ENCODE measurements around the gene TOM1L1.

The TOM1L1 gene

DNA sequence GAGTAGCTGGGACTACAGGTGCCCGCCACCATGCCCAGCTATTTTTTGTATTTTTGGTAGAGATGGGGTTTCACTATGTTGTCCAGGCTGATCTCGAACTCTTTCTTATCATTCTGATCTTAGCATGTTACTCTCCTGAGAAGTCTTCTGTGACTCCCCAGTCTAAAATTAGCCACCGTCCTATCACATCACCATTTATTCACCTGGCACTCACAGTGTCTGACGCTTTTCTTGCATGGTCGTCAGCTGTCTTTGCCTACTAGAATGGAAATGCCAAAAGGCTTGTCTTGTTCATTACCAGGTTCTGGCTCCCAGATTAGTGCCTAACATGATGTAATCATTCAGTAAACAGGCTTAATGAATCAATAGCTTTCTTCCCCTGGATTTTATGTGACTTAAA, 23.8 kb downstream of the TOM1L1 start:
- no peak for DNase-seq (ENCODE audit: low read depth in 1 of 2, low spot score in 1 of 2)
- Histone ChIP-seq H3K4me3 (replicated peaks; ENCODE audit: insufficient read depth, low read length) (no peak overlapping the region), H3K27ac (replicated peaks) (no peak overlapping the region), H3K27me3 (ENCODE audit: insufficient read depth, poor library complexity, severe bottlenecking) (no peaks in the 10 kb centered on the region)
- TF ChIP-seq CTCF (IDR thresholded peaks at IDR 0.05; ENCODE audit: insufficient read depth, low read length): no peak
- no peak for TF ChIP-seq GABPA (IDR thresholded peaks at IDR 0.05; ENCODE audit: low read depth)
- no peak for TF ChIP-seq POLR2AphosphoS5 (IDR thresholded peaks at IDR 0.05; ENCODE audit: low read depth)
- no peak for TF ChIP-seq SPI1 (IDR thresholded peaks at IDR 0.05; ENCODE audit: borderline replicate concordance, low read depth)
- no peak for TF ChIP-seq REST (IDR thresholded peaks at IDR 0.05; ENCODE audit: insufficient replicate concordance, low read depth)

DNA sequence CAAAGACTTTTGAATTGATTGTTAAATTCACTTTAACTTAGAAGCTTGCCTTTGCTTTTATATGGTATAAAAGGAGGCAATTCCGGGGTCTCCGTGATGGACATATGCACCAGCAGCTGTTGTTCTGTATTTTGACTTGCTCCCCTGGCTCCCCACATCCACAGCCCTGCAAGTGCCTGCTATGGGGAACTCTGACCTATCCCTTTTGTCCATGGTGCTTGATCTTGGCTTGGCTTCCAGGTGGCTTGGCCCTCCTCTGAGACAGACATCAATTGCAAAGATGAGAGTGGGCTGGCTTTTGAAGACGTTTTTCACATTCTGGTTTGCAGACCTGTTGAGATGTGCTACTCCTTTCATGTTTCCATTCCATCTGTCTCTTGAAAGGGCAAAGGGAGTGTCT, 26.9 kb downstream of the TOM1L1 start:
- TF ChIP-seq GABPA (IDR thresholded peaks at IDR 0.05; ENCODE audit: low read depth) (no peak), POLR2AphosphoS5 (IDR thresholded peaks at IDR 0.05; ENCODE audit: low read depth) (no peak), SPI1 (IDR thresholded peaks at IDR 0.05; ENCODE audit: borderline replicate concordance, low read depth) (no peak), REST (IDR thresholded peaks at IDR 0.05; ENCODE audit: insufficient replicate concordance, low read depth) (no peak)
- no peaks in the 10 kb centered on the region for H3K27me3 ChIP-seq (ENCODE audit: insufficient read depth, poor library complexity, severe bottlenecking)

DNA sequence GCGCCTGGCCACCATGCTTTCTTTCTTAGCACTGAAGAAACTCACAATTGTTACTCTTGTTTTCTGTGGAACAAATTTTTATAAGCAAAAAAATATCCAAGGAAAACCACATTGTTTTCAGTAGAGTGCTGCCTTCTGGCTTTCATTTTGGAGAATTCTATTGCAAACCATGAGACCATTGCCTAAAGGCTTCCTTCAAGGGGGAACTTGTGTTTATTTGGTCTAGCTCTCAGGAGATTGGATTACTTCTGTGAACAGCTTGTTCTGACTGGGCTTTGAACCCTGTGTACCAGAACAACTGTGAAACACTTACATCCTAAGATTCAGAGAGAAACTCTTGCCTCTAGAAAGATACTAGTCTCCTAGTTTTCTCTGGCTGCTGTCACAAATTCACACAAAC, 32.1 kb downstream of the TOM1L1 start:
- Histone ChIP-seq H3K27me3 (ENCODE audit: insufficient read depth, poor library complexity, severe bottlenecking) (no peaks in the 10 kb centered on the region), H3K27ac (replicated peaks) (no peak overlapping the region), H3K4me3 (replicated peaks; ENCODE audit: insufficient read depth, low read length) (no peak overlapping the region)
- no peak for TF ChIP-seq SPI1 (IDR thresholded peaks at IDR 0.05; ENCODE audit: borderline replicate concordance, low read depth)
- TF ChIP-seq REST (IDR thresholded peaks at IDR 0.05; ENCODE audit: insufficient replicate concordance, low read depth): no peak
- TF ChIP-seq GABPA (IDR thresholded peaks at IDR 0.05; ENCODE audit: low read depth): no peak
- TF ChIP-seq POLR2AphosphoS5 (IDR thresholded peaks at IDR 0.05; ENCODE audit: low read depth): no peak
- no peak for TF ChIP-seq CTCF (IDR thresholded peaks at IDR 0.05; ENCODE audit: insufficient read depth, low read length)
- DNase-seq (ENCODE audit: low read depth in 1 of 2, low spot score in 1 of 2): no peak

More for the DNA sequence above, 26.9 kb downstream of the TOM1L1 start:
- no peak for DNase-seq (ENCODE audit: low read depth in 1 of 2, low spot score in 1 of 2)
- Histone ChIP-seq H3K27ac (replicated peaks) (no peak overlapping the region), H3K4me3 (replicated peaks; ENCODE audit: insufficient read depth, low read length) (no peak overlapping the region)
